Stimulated activated memory B cell treated with anti-CD40 and anti-IgM and Interleukin-4, amounts not matched to agents 10 μg/mL and 1 μg/mL and 100 μg/mL, for 72 hours (primary cell): Measurements from ENCODE around the gene FGF11.

Source experiments
- ATAC-seq: fragments of 150-1000 bp; cut with Tn5 transposase; 2 replicates; pipeline ENCODE4 v1.10.0; 2021
- H3K27ac Mint-ChIP-seq: one replicate; pipeline ENCODE4 v1.8.0; 2022; ENCODE audit warnings: mild to moderate bottlenecking, mixed read lengths
- H3K27me3 Mint-ChIP-seq: one replicate; pipeline ENCODE4 v1.8.0; 2022; ENCODE audit warnings: mixed read lengths
- H3K36me3 Mint-ChIP-seq: one replicate; pipeline ENCODE4 v1.8.0; 2022; ENCODE audit warnings: mixed read lengths
- H3K4me1 Mint-ChIP-seq: one replicate; pipeline ENCODE4 v1.8.0; 2022; ENCODE audit warnings: mixed read lengths
- H3K4me3 Mint-ChIP-seq: one replicate; pipeline ENCODE4 v1.8.0; 2022; ENCODE audit warnings: mild to moderate bottlenecking, moderate library complexity, mixed read lengths
- H3K9me3 Mint-ChIP-seq: one replicate; pipeline ENCODE4 v1.8.0; 2022; ENCODE audit warnings: mixed read lengths

The FGF11 gene

GRCh38 chr17:7418472-7419152 is 20.7 kb upstream of the FGF11 start:
- no peak overlapping the region for H3K27ac Mint-ChIP-seq
- no peaks in the 10 kb centered on the region for H3K4me1 Mint-ChIP-seq

GRCh38 chr17:7419819-7420610 is 19.3 kb upstream of the FGF11 start, which contains the start of gene SPEM1:
SPEM1 (plus strand) TSS chr17:7420324; CDS start chr17:7420385, 61 bp downstream.
- no peak within 1 kb of the TSS for H3K4me3 Mint-ChIP-seq
- no peaks in the 10 kb centered on the region for H3K4me1 Mint-ChIP-seq
- H3K27ac Mint-ChIP-seq = no peak within 1 kb of the TSS
- peaks cover 18% of the 10 kb centered on the region for H3K27me3 Mint-ChIP-seq
- H3K9me3 Mint-ChIP-seq = no peaks in the 10 kb centered on the region
- H3K36me3 Mint-ChIP-seq = no peaks in the 10 kb centered on the region
- no peak for ATAC-seq

More at GRCh38 chr17:7418472-7419152, 20.7 kb upstream of the FGF11 start:
- Mint-ChIP-seq H3K36me3 (no peaks in the 10 kb centered on the region), H3K4me3 (no peak overlapping the region), H3K27me3 (peaks cover 18% of the 10 kb centered on the region), H3K9me3 (no peaks in the 10 kb centered on the region)
- no peak for ATAC-seq

- Mint-ChIP-seq H3K4me1 (no peaks in the 10 kb centered on the region), H3K9me3 (no peaks in the 10 kb centered on the region), H3K4me3 (no peak overlapping the region), H3K27me3 (peaks cover 18% of the 10 kb centered on the region), H3K36me3 (no peaks in the 10 kb centered on the region), H3K27ac (no peak overlapping the region)
- ATAC-seq = no peak
Measured at GRCh38 chr17:7421186-7421585, 18.1 kb upstream of the FGF11 start.

GRCh38 chr17:7423679-7424078 is 15.6 kb upstream of the FGF11 start:
- H3K4me3 Mint-ChIP-seq = no peak overlapping the region
- H3K27me3 Mint-ChIP-seq = peaks cover 13% of the 10 kb centered on the region
- no peaks in the 10 kb centered on the region for H3K4me1 Mint-ChIP-seq
- H3K27ac Mint-ChIP-seq = no peak overlapping the region
- no peak for ATAC-seq
- no peaks in the 10 kb centered on the region for H3K9me3 Mint-ChIP-seq
- no peaks in the 10 kb centered on the region for H3K36me3 Mint-ChIP-seq

- no peaks in the 10 kb centered on the region for H3K27me3 Mint-ChIP-seq
- H3K9me3 Mint-ChIP-seq = no peaks in the 10 kb centered on the region
- H3K27ac Mint-ChIP-seq = no peak within 1 kb of the TSS
- no peak within 1 kb of the TSS for H3K4me3 Mint-ChIP-seq
- H3K4me1 Mint-ChIP-seq = no peaks in the 10 kb centered on the region
- no peaks in the 10 kb centered on the region for H3K36me3 Mint-ChIP-seq
- no peak for ATAC-seq
Measured at GRCh38 chr17:7425316-7425715, 14.0 kb upstream of the FGF11 start, which contains the start of gene SPEM2. SPEM2 (plus strand) TSS chr17:7425616; CDS start chr17:7425689, 73 bp downstream.

GRCh38 chr17:7425756-7426155 is 13.6 kb upstream of the FGF11 start:
- Mint-ChIP-seq H3K27me3 (no peaks in the 10 kb centered on the region), H3K9me3 (no peaks in the 10 kb centered on the region), H3K4me3 (no peak overlapping the region), H3K36me3 (no peaks in the 10 kb centered on the region), H3K27ac (no peak overlapping the region), H3K4me1 (no peaks in the 10 kb centered on the region)
- ATAC-seq = no peak

GRCh38 chr17:7426203-7426863 is 13.0 kb upstream of the FGF11 start:
- H3K27me3 Mint-ChIP-seq = no peaks in the 10 kb centered on the region
- no peak overlapping the region for H3K4me3 Mint-ChIP-seq
- no peaks in the 10 kb centered on the region for H3K36me3 Mint-ChIP-seq
- H3K27ac Mint-ChIP-seq = no peak overlapping the region
- no peak for ATAC-seq
- H3K9me3 Mint-ChIP-seq = no peaks in the 10 kb centered on the region
- H3K4me1 Mint-ChIP-seq = no peaks in the 10 kb centered on the region

- no peaks in the 10 kb centered on the region for H3K27me3 Mint-ChIP-seq
- no peaks in the 10 kb centered on the region for H3K36me3 Mint-ChIP-seq
- no peak overlapping the region for H3K4me3 Mint-ChIP-seq
- H3K4me1 Mint-ChIP-seq = no peaks in the 10 kb centered on the region
- no peak for ATAC-seq
- H3K9me3 Mint-ChIP-seq = no peaks in the 10 kb centered on the region
- no peak overlapping the region for H3K27ac Mint-ChIP-seq
Measured at GRCh38 chr17:7426896-7427489, 12.3 kb upstream of the FGF11 start.

- no peak for ATAC-seq
- Mint-ChIP-seq H3K27ac (no peak overlapping the region), H3K27me3 (no peaks in the 10 kb centered on the region), H3K4me3 (no peak overlapping the region), H3K9me3 (no peaks in the 10 kb centered on the region), H3K4me1 (no peaks in the 10 kb centered on the region), H3K36me3 (no peaks in the 10 kb centered on the region)
Measured at GRCh38 chr17:7427549-7427948, 11.8 kb upstream of the FGF11 start.

- no peak within 1 kb of the TSS for H3K27ac Mint-ChIP-seq
- no peaks in the 10 kb centered on the region for H3K4me1 Mint-ChIP-seq
- no peak within 1 kb of the TSS for H3K4me3 Mint-ChIP-seq
- no peaks in the 10 kb centered on the region for H3K9me3 Mint-ChIP-seq
- no peaks in the 10 kb centered on the region for H3K36me3 Mint-ChIP-seq
- no peak for ATAC-seq
- no peaks in the 10 kb centered on the region for H3K27me3 Mint-ChIP-seq
Measured at GRCh38 chr17:7428557-7428956, 10.8 kb upstream of the FGF11 start, which contains the start of gene SPEM3. SPEM3 (plus strand) TSS chr17:7428857; CDS start chr17:7428903, 46 bp downstream.

- ATAC-seq = peak; percentile 15
- Mint-ChIP-seq H3K27me3 (no peaks in the 10 kb centered on the region), H3K9me3 (no peaks in the 10 kb centered on the region), H3K4me1 (no peaks in the 10 kb centered on the region), H3K27ac (no peak overlapping the region), H3K36me3 (no peaks in the 10 kb centered on the region), H3K4me3 (no peak overlapping the region)
Measured at GRCh38 chr17:7429722-7430121, 9.6 kb upstream of the FGF11 start.

GRCh38 chr17:7431231-7431630 is 8.1 kb upstream of the FGF11 start:
- ATAC-seq = no peak
- H3K36me3 Mint-ChIP-seq = no peaks in the 10 kb centered on the region

GRCh38 chr17:7432296-7432695 is 7.0 kb upstream of the FGF11 start:
- no peak for ATAC-seq
- H3K36me3 Mint-ChIP-seq = peaks cover 6% of the 10 kb centered on the region
- H3K4me1 Mint-ChIP-seq = peaks cover 13% of the 10 kb centered on the region
- no peak overlapping the region for H3K27ac Mint-ChIP-seq
- no peaks in the 10 kb centered on the region for H3K9me3 Mint-ChIP-seq
- H3K27me3 Mint-ChIP-seq = no peaks in the 10 kb centered on the region
- no peak overlapping the region for H3K4me3 Mint-ChIP-seq

More at GRCh38 chr17:7431231-7431630, 8.1 kb upstream of the FGF11 start:
- Mint-ChIP-seq H3K9me3 (no peaks in the 10 kb centered on the region), H3K4me1 (peaks cover 5% of the 10 kb centered on the region), H3K4me3 (no peak overlapping the region), H3K27me3 (no peaks in the 10 kb centered on the region), H3K27ac (no peak overlapping the region)

GRCh38 chr17:7435676-7436555 is 3.4 kb upstream of the FGF11 start:
- Mint-ChIP-seq H3K27ac (peak overlapping the region; percentile 81), H3K9me3 (no peaks in the 10 kb centered on the region), H3K4me3 (peak overlapping the region; percentile 90), H3K27me3 (peaks cover 32% of the 10 kb centered on the region), H3K4me1 (peaks cover 43% of the 10 kb centered on the region), H3K36me3 (peaks cover 21% of the 10 kb centered on the region)
- ATAC-seq = peak; percentile 37
